GM19193 (cell line): ENCODE results near the gene DDX41.
A peak's percentile ranks its signal among the peaks of the same experiment; 100 is the strongest.

ENCODE experiments used
- POLR2A ChIP-seq: IDR thresholded peaks from 4 replicates; pipeline ENCODE4 v1.6.1; 2011; ENCODE audit not compliant: insufficient read depth, insufficient read length; ENCODE audit errors: extremely low read depth

DDX41 gene

GRCh38 chr5:177524941-177525655 is 8.3 kb upstream of the DDX41 start:
- TF ChIP-seq POLR2A: no peak

GRCh38 chr5:177524539-177524900 is 7.8 kb upstream of the DDX41 start:
- TF ChIP-seq POLR2A: no peak

- TF ChIP-seq POLR2A: no peak
These were observed 7.2 kb upstream of the DDX41 start for GRCh38 chr5:177523711-177524538.

GRCh38 chr5:177520916-177521513 is 4.3 kb upstream of the DDX41 start:
- no peak for TF ChIP-seq POLR2A

GRCh38 chr5:177520271-177520670 is 3.5 kb upstream of the DDX41 start:
- no peak for TF ChIP-seq POLR2A

- no peak for TF ChIP-seq POLR2A
These were observed 2.9 kb upstream of the DDX41 start for GRCh38 chr5:177519463-177520235.

- no peak for TF ChIP-seq POLR2A
These were observed 1.2 kb downstream of the DDX41 start for GRCh38 chr5:177515580-177515979.

GRCh38 chr5:177514541-177514940 is 2.2 kb downstream of the DDX41 start:
- TF ChIP-seq POLR2A: no peak

GRCh38 chr5:177513500-177513899 is 3.3 kb downstream of the DDX41 start:
- TF ChIP-seq POLR2A: no peak

- no peak for TF ChIP-seq POLR2A
These were observed 3.9 kb downstream of the DDX41 start for GRCh38 chr5:177512736-177513380.

- TF ChIP-seq POLR2A: no peak
These were observed 4.7 kb downstream of the DDX41 start for GRCh38 chr5:177511796-177512675.

GRCh38 chr5:177511181-177511580 is 5.6 kb downstream of the DDX41 start:
- TF ChIP-seq POLR2A: no peak

GRCh38 chr5:177510567-177511053 is 6.2 kb downstream of the DDX41 start:
- TF ChIP-seq POLR2A: peak; percentile 46

GRCh38 chr5:177509991-177510566 is 6.7 kb downstream of the DDX41 start:
- TF ChIP-seq POLR2A: peak; percentile 22
